Mesodermal cell (in vitro differentiated cells): ENCODE results near the gene ZNF511.

Source experiments
- H3K27ac ChIP-seq: 2 replicates; pipeline ENCODE4 v1.7.0; 2013; ENCODE audit warnings: mild to moderate bottlenecking, low read depth, low read length, moderate library complexity; ENCODE audit not compliant: severe bottlenecking
- H3K36me3 ChIP-seq: 2 replicates; pipeline ENCODE4 v1.7.1; 2013; ENCODE audit warnings: mild to moderate bottlenecking, low read length, moderate library complexity; ENCODE audit not compliant: control insufficient read depth, insufficient read depth
- H3K4me1 ChIP-seq: one replicate; pipeline ENCODE4 v1.7.1; 2013; ENCODE audit warnings: mild to moderate bottlenecking, low read length; ENCODE audit not compliant: insufficient read depth, control insufficient read depth, poor library complexity, severe bottlenecking
- H3K4me3 ChIP-seq: 2 replicates; pipeline ENCODE4 v1.7.0; 2013; ENCODE audit warnings: low read length, control low read depth, mild to moderate bottlenecking; ENCODE audit not compliant: insufficient read depth, poor library complexity, severe bottlenecking; ENCODE audit errors: extremely low read depth
- H3K9me3 ChIP-seq: 2 replicates; pipeline ENCODE4 v1.7.1; 2013; ENCODE audit warnings: mild to moderate bottlenecking, low read length, moderate library complexity; ENCODE audit not compliant: control insufficient read depth
- WGBS, 2 experiments: methylation state at CpG; one replicate each; pipeline ENCODE4 v1.1.5; 2013; ENCODE audit warnings: missing lambda C conversion rate in 2 of 2; ENCODE audit not compliant: insufficient coverage in 2 of 2; 5-methylcytosine and 5-hydroxymethylcytosine counted together

Gene ZNF511

GRCh38 chr10:133295426-133296320 is 13.0 kb upstream of the ZNF511 start:
- peaks cover 81% of the 10 kb centered on the region for H3K36me3 ChIP-seq
- no peak overlapping the region for H3K4me3 ChIP-seq
- no peaks in the 10 kb centered on the region for H3K9me3 ChIP-seq
- WGBS, 2 experiments: 97 to 98% methylated on average over 35 to 41 of the region's 42 CpGs
- no peak overlapping the region for H3K27ac ChIP-seq
- H3K4me1 ChIP-seq: peaks cover 19% of the 10 kb centered on the region

- Histone ChIP-seq H3K27ac (no peak overlapping the region), H3K36me3 (peaks cover 87% of the 10 kb centered on the region), H3K9me3 (no peaks in the 10 kb centered on the region), H3K4me3 (no peak overlapping the region), H3K4me1 (peaks cover 18% of the 10 kb centered on the region)
- WGBS, 2 experiments: 96 to 97% methylated on average over 9 to 10 of the region's 10 CpGs
Measured at GRCh38 chr10:133297504-133297903, 11.2 kb upstream of the ZNF511 start.

- peaks cover 9% of the 10 kb centered on the region for H3K4me1 ChIP-seq
- WGBS, 2 experiments: 95 to 98% methylated on average over 13 to 14 of the region's 14 CpGs
- peaks cover 84% of the 10 kb centered on the region for H3K36me3 ChIP-seq
Measured at GRCh38 chr10:133298466-133298865, 10.2 kb upstream of the ZNF511 start.

GRCh38 chr10:133299224-133299623 is 9.5 kb upstream of the ZNF511 start:
- peaks cover 2% of the 10 kb centered on the region for H3K4me1 ChIP-seq
- H3K36me3 ChIP-seq: peaks cover 81% of the 10 kb centered on the region
- no peaks in the 10 kb centered on the region for H3K9me3 ChIP-seq
- H3K27ac ChIP-seq: no peak overlapping the region
- H3K4me3 ChIP-seq: no peak overlapping the region
- 94 to 100% methylated on average over 10 of the region's 10 CpGs for WGBS, 2 experiments

More at GRCh38 chr10:133298466-133298865, 10.2 kb upstream of the ZNF511 start:
- H3K27ac ChIP-seq: no peak overlapping the region
- no peaks in the 10 kb centered on the region for H3K9me3 ChIP-seq
- H3K4me3 ChIP-seq: no peak overlapping the region

GRCh38 chr10:133299738-133300137 is 9.0 kb upstream of the ZNF511 start:
- H3K4me3 ChIP-seq: no peak overlapping the region
- H3K36me3 ChIP-seq: peaks cover 81% of the 10 kb centered on the region
- no peak overlapping the region for H3K27ac ChIP-seq
- H3K4me1 ChIP-seq: no peaks in the 10 kb centered on the region
- no peaks in the 10 kb centered on the region for H3K9me3 ChIP-seq
- 95 to 98% methylated on average over 9 to 13 of the region's 14 CpGs for WGBS, 2 experiments

- H3K36me3 ChIP-seq: peaks cover 65% of the 10 kb centered on the region
- H3K4me1 ChIP-seq: peaks cover 2% of the 10 kb centered on the region
- no peak overlapping the region for H3K4me3 ChIP-seq
- no peak overlapping the region for H3K27ac ChIP-seq
- 95 to 96% methylated on average over 7 to 10 of the region's 14 CpGs for WGBS, 2 experiments
- no peaks in the 10 kb centered on the region for H3K9me3 ChIP-seq
Measured at GRCh38 chr10:133302230-133302629, 6.5 kb upstream of the ZNF511 start.

- 84 to 90% methylated on average over 9 of the region's 10 CpGs for WGBS, 2 experiments
- H3K36me3 ChIP-seq: peaks cover 55% of the 10 kb centered on the region
- no peaks in the 10 kb centered on the region for H3K9me3 ChIP-seq
- H3K27ac ChIP-seq: no peak overlapping the region
- peaks cover 2% of the 10 kb centered on the region for H3K4me1 ChIP-seq
- H3K4me3 ChIP-seq: no peak overlapping the region
Measured at GRCh38 chr10:133303206-133303605, 5.5 kb upstream of the ZNF511 start.

GRCh38 chr10:133306097-133306476 is 2.6 kb upstream of the ZNF511 start:
- Histone ChIP-seq H3K4me1 (peaks cover 2% of the 10 kb centered on the region), H3K4me3 (no peak overlapping the region), H3K36me3 (peaks cover 44% of the 10 kb centered on the region), H3K27ac (no peak overlapping the region), H3K9me3 (no peaks in the 10 kb centered on the region)
- WGBS, 2 experiments: 90 to 95% methylated on average over 3 to 5 of the region's 5 CpGs

GRCh38 chr10:133306941-133307379 is 1.8 kb upstream of the ZNF511 start:
- WGBS, 2 experiments: 95 to 98% methylated on average over 16 to 17 of the region's 17 CpGs
- Histone ChIP-seq H3K36me3 (peaks cover 37% of the 10 kb centered on the region), H3K4me1 (peaks cover 2% of the 10 kb centered on the region), H3K9me3 (no peaks in the 10 kb centered on the region), H3K27ac (no peak overlapping the region), H3K4me3 (no peak overlapping the region)

GRCh38 chr10:133307776-133308420 is 816 bp upstream of the ZNF511 start:
- WGBS, 2 experiments: 6 to 10% methylated on average over 20 to 22 of the region's 25 CpGs
- H3K4me3 ChIP-seq: peak overlapping the region; percentile 87

More at GRCh38 chr10:133307776-133308420, 816 bp upstream of the ZNF511 start:
- Histone ChIP-seq H3K27ac (peak overlapping the region; percentile 96), H3K36me3 (peaks cover 34% of the 10 kb centered on the region), H3K9me3 (no peaks in the 10 kb centered on the region), H3K4me1 (peaks cover 2% of the 10 kb centered on the region)
